ENCODE measurements around the gene NAV2. TPM values are rescaled to one million over a fixed set of nuclear protein-coding genes. Genes with fewer than 3 reads are reported as not detected.

The NAV2 gene
- total RNA-seq, 1 experiment from 2014 or later = 23.3 TPM

DNA sequence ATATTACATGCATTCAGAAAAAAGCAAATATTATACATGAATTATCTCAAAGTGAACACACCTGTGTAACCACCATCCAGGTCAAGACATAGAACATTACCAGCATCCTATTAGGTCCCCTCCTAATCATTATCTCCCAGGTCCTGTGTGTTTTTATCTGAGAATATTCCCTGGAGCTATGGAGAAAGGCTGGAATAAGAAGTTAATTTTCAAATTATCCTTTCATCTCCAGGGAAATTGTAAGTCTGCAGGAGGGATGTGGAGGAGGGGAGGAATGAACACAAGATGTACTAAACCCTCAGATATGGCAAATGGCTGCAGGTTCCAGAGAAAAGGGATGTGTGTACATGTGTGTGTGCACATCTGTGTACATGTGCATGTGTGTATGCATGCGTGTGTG, 25.2 kb upstream of the NAV2 start:
- H3K4me3 ChIP-seq = no peak overlapping the region
- H3K4me1 ChIP-seq (replicated peaks; ENCODE audit: insufficient read depth) = peaks cover 14% of the 10 kb centered on the region
- H3K36me3 ChIP-seq (ENCODE audit: low read depth) = no peaks in the 10 kb centered on the region
- no peaks in the 10 kb centered on the region for H3F3A ChIP-seq (ENCODE audit: insufficient read depth, low read depth)
- TF ChIP-seq, protein P1, sequence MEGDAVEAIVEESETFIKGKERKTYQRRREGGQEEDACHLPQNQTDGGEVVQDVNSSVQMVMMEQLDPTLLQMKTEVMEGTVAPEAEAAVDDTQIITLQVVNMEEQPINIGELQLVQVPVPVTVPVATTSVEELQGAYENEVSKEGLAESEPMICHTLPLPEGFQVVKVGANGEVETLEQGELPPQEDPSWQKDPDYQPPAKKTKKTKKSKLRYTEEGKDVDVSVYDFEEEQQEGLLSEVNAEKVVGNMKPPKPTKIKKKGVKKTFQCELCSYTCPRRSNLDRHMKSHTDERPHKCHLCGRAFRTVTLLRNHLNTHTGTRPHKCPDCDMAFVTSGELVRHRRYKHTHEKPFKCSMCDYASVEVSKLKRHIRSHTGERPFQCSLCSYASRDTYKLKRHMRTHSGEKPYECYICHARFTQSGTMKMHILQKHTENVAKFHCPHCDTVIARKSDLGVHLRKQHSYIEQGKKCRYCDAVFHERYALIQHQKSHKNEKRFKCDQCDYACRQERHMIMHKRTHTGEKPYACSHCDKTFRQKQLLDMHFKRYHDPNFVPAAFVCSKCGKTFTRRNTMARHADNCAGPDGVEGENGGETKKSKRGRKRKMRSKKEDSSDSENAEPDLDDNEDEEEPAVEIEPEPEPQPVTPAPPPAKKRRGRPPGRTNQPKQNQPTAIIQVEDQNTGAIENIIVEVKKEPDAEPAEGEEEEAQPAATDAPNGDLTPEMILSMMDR (conservative IDR thresholded peaks at IDR 0.05) = no peak
- no peak for TF ChIP-seq EZH2 (IDR thresholded peaks at IDR 0.05; ENCODE audit: low read depth)
- no TSS peak for BruUV-seq (replicated peaks)
- H2AFZ ChIP-seq = no peak overlapping the region
- no peak overlapping the region for H3K4me2 ChIP-seq
- no peaks in the 10 kb centered on the region for H4K20me1 ChIP-seq (ENCODE audit: insufficient read depth)
- no peak overlapping the region for H3K27ac ChIP-seq
- no peaks in the 10 kb centered on the region for H3K9me2 ChIP-seq (ENCODE audit: insufficient read depth)
- CTCF ChIA-PET = no interaction called here
- intact Hi-C loops (cut with micrococcal nuclease; ENCODE audit: unreplicated experiment) = no loop called here
- DNase-seq = no peak
- H3K79me2 ChIP-seq (ENCODE audit: low read depth) = no peaks in the 10 kb centered on the region
- no peaks in the 10 kb centered on the region for H3K27me3 ChIP-seq (ENCODE audit: insufficient read depth, low read depth)
- no peaks in the 10 kb centered on the region for H3K9me3 ChIP-seq (ENCODE audit: insufficient read depth, low read depth)
- POLR2A ChIA-PET (ENCODE audit: unreplicated experiment) = no interaction called here

DNA sequence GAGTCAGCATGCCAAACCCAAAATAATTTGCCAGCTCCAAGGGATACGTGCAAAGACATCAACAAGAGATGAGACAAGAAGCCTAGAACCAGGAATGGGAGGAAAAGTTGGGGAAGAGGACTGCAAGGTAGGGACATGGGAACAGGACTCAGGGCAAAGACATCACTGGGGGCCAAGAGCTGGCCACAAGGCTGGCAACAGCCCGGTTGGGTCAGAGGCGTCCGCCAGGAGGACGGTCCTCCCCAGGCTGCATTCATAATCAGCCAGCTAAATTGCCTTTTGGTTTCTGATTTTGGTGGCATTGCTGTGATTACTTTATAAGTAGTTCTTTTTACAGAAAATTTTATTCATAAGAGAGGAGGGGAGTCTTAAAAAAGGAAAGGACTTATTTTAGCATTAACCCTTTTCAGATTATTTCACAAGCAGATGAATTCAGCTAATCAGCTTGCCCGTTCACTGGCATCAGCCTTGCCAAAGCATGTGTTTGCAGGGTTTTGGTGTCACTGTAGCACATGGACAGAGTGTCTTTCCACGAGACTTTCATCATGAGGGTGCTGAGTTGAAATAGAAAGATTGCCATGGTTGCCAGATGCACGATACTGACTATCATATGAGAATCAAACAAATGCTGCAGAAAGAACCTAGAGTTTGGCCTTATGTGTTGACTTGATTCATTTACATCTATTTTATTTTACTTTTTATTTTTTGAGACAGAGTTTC, 23.2 kb upstream of the NAV2 start:
- ChIA-PET POLR2A (ENCODE audit: unreplicated experiment) (no interaction called here), CTCF (no interaction called here)
- Histone ChIP-seq H4K20me1 (ENCODE audit: insufficient read depth) (no peaks in the 10 kb centered on the region), H3K27ac (no peak overlapping the region), H3K9me3 (ENCODE audit: insufficient read depth, low read depth) (no peaks in the 10 kb centered on the region), H3K79me2 (ENCODE audit: low read depth) (no peaks in the 10 kb centered on the region), H3K9me2 (ENCODE audit: insufficient read depth) (no peaks in the 10 kb centered on the region), H3F3A (ENCODE audit: insufficient read depth, low read depth) (no peaks in the 10 kb centered on the region), H3K4me2 (no peak overlapping the region), H3K36me3 (ENCODE audit: low read depth) (no peaks in the 10 kb centered on the region), H3K27me3 (ENCODE audit: insufficient read depth, low read depth) (no peaks in the 10 kb centered on the region), H3K4me3 (no peak overlapping the region), H2AFZ (no peak overlapping the region), H3K4me1 (replicated peaks; ENCODE audit: insufficient read depth) (no peaks in the 10 kb centered on the region)
- intact Hi-C loops (cut with micrococcal nuclease; ENCODE audit: unreplicated experiment) = no loop called here
- TF ChIP-seq, protein P1 (conservative IDR thresholded peaks at IDR 0.05) = no peak
- BruUV-seq (replicated peaks) = no TSS peak
- DNase-seq = no peak

DNA sequence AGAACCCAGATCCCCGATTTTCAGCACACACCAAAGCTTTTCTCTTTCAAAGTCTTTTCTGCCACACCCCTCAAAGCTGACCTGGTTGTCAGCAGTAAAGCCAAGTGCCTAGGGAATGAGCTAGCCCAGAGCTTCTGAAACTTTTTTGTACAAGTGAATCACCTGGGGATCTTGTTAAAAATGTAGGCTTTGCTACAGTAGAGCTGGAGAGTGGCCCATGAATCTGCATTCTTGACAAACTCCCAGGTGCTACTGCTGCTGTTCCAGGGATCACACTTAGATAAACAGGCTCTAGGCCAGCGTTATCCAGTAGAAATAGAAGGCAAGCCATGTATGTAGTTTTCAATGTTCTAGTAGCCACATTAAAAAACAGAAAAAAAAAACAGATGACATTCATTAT, 21.8 kb upstream of the NAV2 start:
- H3K9me2 ChIP-seq (ENCODE audit: insufficient read depth) = no peaks in the 10 kb centered on the region
- H3K27me3 ChIP-seq (ENCODE audit: insufficient read depth, low read depth) = no peaks in the 10 kb centered on the region
- no peaks in the 10 kb centered on the region for H4K20me1 ChIP-seq (ENCODE audit: insufficient read depth)
- ChIA-PET POLR2A (ENCODE audit: unreplicated experiment) (no interaction called here), CTCF (interaction anchor here (0.7 kb wide), 1 partner anchor 14 kb away, joined by 3 read pairs; no protein-coding TSS in a partner anchor)
- H3K9me3 ChIP-seq (ENCODE audit: insufficient read depth, low read depth) = no peaks in the 10 kb centered on the region
- no peak overlapping the region for H3K27ac ChIP-seq
- no peaks in the 10 kb centered on the region for H3K79me2 ChIP-seq (ENCODE audit: low read depth)
- no peaks in the 10 kb centered on the region for H3F3A ChIP-seq (ENCODE audit: insufficient read depth, low read depth)
- TF ChIP-seq EZH2 (IDR thresholded peaks at IDR 0.05; ENCODE audit: low read depth) = no peak
- TF ChIP-seq, protein P1 (conservative IDR thresholded peaks at IDR 0.05) = no peak
- intact Hi-C loops (cut with micrococcal nuclease; ENCODE audit: unreplicated experiment) = no loop called here
- no peak for DNase-seq
- no peak overlapping the region for H3K4me2 ChIP-seq
- H3K4me3 ChIP-seq = no peak overlapping the region
- BruUV-seq (replicated peaks) = no TSS peak
- no peaks in the 10 kb centered on the region for H3K36me3 ChIP-seq (ENCODE audit: low read depth)
- H2AFZ ChIP-seq = no peak overlapping the region
- H3K4me1 ChIP-seq (replicated peaks; ENCODE audit: insufficient read depth) = no peaks in the 10 kb centered on the region

Measured in PC-9 (cell line).